Stomach (tissue), 9 donors: Measurements from ENCODE around the gene ASIC4. TPM values are rescaled to one million over a fixed set of nuclear protein-coding genes. Genes with fewer than 3 reads are reported as not detected.
A peak's percentile ranks its signal among the peaks of the same experiment; 100 is the strongest.

ENCODE experiments used
- DNase-seq, 2 donors: peaks; one replicate each; pipeline versions ENCODE4 v3.0.0 to v3.0.0-alpha.2; 2013 to 2019
- H3K27ac ChIP-seq, 5 donors: fragments of 200-600 bp in 4 of 5; sonication (generic) in 4 of 5; one replicate each; pipeline ENCODE4 v1.5.1; 2013 to 2019; ENCODE audit warnings: mild to moderate bottlenecking in 1 of 5, moderate library complexity in 1 of 5
- H3K27me3 ChIP-seq, 3 donors: fragments of 200-600 bp; sonication (generic); one replicate each; pipeline ENCODE4 v1.5.1; 2017 to 2019; ENCODE audit warnings: mixed run types in 1 of 3
- H3K36me3 ChIP-seq, 4 donors: fragments of 200-600 bp; sonication (generic); 1 replicate in 3 of 4; 2 replicates in 1 of 4; pipeline ENCODE4 v1.5.1; 2016 to 2019
- H3K4me1 ChIP-seq, 4 donors: fragments of 200-600 bp; sonication (generic); one replicate each; pipeline ENCODE4 v1.5.1; 2016 to 2019
- H3K4me3 ChIP-seq, 4 donors: fragments of 200-600 bp; sonication (generic) in 3 of 4; one replicate each; pipeline ENCODE4 v1.5.1; 2016 to 2019; ENCODE audit warnings: mild to moderate bottlenecking in 1 of 4
- H3K9me3 ChIP-seq, 4 donors: fragments of 200-600 bp; sonication (generic); one replicate each; pipeline ENCODE4 v1.5.1; 2016 to 2019
- EP300 ChIP-seq: sonication (generic); formaldehyde crosslinking; IDR thresholded peaks from one replicate; pipeline ENCODE4 v1.6.1; 2017; ENCODE audit warnings: antibody characterized with exemption
- POLR2A ChIP-seq, 4 donors: fragments of 450-650 bp; IDR thresholded peaks; one replicate each; pipeline ENCODE4 v1.6.1; 2016; ENCODE audit warnings: antibody characterized with exemption in 4 of 4, control low read depth in 2 of 4, mild to moderate bottlenecking in 1 of 4, moderate library complexity in 1 of 4
- POLR2AphosphoS5 ChIP-seq, 3 donors: sonication (generic); formaldehyde crosslinking; IDR thresholded peaks; one replicate each; pipeline ENCODE4 v1.6.1; 2016; ENCODE audit warnings: antibody characterized with exemption in 3 of 3
- WGBS, 5 donors: extraction: QIAGEN DNeasy Blood & Tissue Kit in 3 of 5; methylation state at CpG; one replicate each; pipeline versions ENCODE4 v1.1.5 to v1.1.7; 2013 to 2018; 5-methylcytosine and 5-hydroxymethylcytosine counted together
- intact Hi-C: fragments of 100-400 bp; cut with DNase I; formaldehyde crosslinking; loops from one replicate; pipeline ENCODE4 v1.15.1; 2023; ENCODE audit warnings: low total_unique reads
- polyA plus RNA-seq, 3 donors: library from polyadenylated mRNA; stranded (reverse); fragments of 200-250 nt; gene quantifications; one replicate each; pipeline ENCODE4 v1.2.3, GENCODE V29; 2013
- total RNA-seq, 5 donors: library from RNA; depleted of rRNA; stranded (reverse); fragments of >200 nt; gene quantifications; one replicate each; pipeline versions ENCODE4 v1.1.0 to v1.2.3, GENCODE V29; 2014 to 2016
- TF ChIP-seq, protein P1 (sequence below), 7 experiments: fragments of 450-650 bp in 4 of 7; fragments of 200-600 bp in 3 of 7; sonication (generic) in 3 of 7; IDR thresholded peaks; one replicate each; pipeline ENCODE4 v1.5.1; 2016 to 2019; ENCODE audit warnings: antibody characterized with exemption in 7 of 7, control low read depth in 2 of 7, mild to moderate bottlenecking in 1 of 7
- donor health status: healthy with polysubstance abuse.
- donor health status: Bipolar disorder and iron deficiency.
- donor health status: healthy.

Gene ASIC4
- total and polyA plus RNA-seq, 8 donors, result 2.0 to 11.0 TPM; not detected in 6

DNA sequence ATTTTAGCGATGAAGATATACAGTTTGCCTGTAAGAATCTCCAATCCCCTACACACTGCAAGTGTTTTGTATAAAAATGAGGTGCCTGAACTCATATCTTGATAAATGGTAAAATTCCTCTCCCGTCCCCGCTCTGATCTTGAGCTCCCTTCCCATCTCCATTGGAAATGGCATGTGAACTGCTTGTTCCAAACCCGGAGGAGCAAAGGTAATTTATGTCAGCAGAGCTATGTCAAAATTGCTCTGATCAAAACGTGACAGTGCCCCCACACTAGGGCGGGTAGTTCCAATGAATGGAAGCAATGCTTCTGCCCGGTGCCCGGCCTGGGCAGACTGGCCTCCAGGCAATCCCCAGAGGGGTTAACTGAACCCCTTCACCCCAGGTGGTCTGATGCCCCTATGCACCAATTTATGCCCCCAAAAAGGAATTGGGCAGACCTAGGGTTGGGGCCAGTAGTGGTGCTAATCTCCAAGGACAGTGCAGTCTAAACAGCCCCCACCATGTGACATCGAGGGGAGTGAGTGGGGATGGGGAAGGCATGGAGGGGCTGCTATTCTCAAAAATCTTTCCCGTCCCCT, 19.2 kb upstream of the ASIC4 start:
- no peak overlapping the region for H3K4me3 ChIP-seq
- TF ChIP-seq POLR2A (IDR thresholded peaks at IDR 0.05), result no peak
- TF ChIP-seq, protein P1, sequence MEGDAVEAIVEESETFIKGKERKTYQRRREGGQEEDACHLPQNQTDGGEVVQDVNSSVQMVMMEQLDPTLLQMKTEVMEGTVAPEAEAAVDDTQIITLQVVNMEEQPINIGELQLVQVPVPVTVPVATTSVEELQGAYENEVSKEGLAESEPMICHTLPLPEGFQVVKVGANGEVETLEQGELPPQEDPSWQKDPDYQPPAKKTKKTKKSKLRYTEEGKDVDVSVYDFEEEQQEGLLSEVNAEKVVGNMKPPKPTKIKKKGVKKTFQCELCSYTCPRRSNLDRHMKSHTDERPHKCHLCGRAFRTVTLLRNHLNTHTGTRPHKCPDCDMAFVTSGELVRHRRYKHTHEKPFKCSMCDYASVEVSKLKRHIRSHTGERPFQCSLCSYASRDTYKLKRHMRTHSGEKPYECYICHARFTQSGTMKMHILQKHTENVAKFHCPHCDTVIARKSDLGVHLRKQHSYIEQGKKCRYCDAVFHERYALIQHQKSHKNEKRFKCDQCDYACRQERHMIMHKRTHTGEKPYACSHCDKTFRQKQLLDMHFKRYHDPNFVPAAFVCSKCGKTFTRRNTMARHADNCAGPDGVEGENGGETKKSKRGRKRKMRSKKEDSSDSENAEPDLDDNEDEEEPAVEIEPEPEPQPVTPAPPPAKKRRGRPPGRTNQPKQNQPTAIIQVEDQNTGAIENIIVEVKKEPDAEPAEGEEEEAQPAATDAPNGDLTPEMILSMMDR (IDR thresholded peaks at IDR 0.05), result no peak
- TF ChIP-seq EP300, result no peak
- no peak for TF ChIP-seq POLR2AphosphoS5 (IDR thresholded peaks at IDR 0.05)
- H3K36me3 ChIP-seq, result peaks cover 0 to 17% (median 5%) of the 10 kb centered on the region in 4 donors
- DNase-seq, result no peak
- H3K27me3 ChIP-seq, result peaks cover 0 to 60% (median 28%) of the 10 kb centered on the region in 3 donors
- H3K4me1 ChIP-seq, result peaks cover 21 to 47% (median 40%) of the 10 kb centered on the region in 4 donors
- peak overlapping the region in 3 of 5 donors; percentile 98 to 99 (median 98) for H3K27ac ChIP-seq
- 18 to 24% (median 23%) methylated on average over 10 of the region's 10 CpGs for whole genome bisulfite sequencing, 5 donors
- H3K9me3 ChIP-seq, result no peaks in the 10 kb centered on the region
- intact Hi-C loops, result loop anchor here (5.0 kb wide), 1 partner anchor 37 kb away; no protein-coding TSS in a partner anchor

DNA sequence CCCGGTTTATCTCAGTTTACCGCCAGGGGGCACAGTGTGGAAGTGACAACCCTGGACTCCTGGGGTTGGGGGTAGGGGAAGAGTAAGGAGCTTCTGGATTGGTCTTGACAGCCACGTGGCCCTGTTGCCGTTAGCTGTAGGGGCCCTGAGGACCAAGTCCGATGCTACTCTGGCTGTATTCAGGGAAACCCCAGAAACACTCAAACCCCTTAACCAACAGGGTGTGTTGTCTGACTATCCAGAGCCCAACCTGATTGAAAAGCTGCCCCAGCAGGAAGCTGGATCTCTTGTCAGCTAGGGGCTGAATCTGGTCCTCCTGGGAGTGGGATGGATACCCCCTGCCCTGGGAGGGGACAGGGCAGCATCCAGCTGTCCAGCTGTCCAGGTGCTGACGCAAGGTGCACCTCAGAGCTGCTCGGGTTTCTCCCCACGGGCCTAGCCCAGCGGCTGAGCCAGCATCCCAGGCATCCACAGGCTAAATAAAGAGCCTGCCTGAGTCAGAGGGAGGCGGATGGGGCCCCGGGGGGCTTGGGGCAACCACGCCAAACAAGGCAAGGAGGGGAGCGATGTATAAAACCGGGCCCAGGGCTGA, 18.7 kb upstream of the ASIC4 start:
- H3K9me3 ChIP-seq, result no peaks in the 10 kb centered on the region
- 10 to 30% (median 22%) methylated on average over 6 to 14 of the region's 14 CpGs for WGBS, 5 donors
- peak overlapping the region in 3 of 5 donors; percentile 98 to 99 (median 98) for H3K27ac ChIP-seq
- TF ChIP-seq, protein P1 (IDR thresholded peaks at IDR 0.05), result peak in 4 of 7 experiments; percentile 34 to 54 (median 49)
- no peak for TF ChIP-seq POLR2AphosphoS5 (IDR thresholded peaks at IDR 0.05)
- peaks cover 21 to 53% (median 46%) of the 10 kb centered on the region in 4 donors for H3K4me1 ChIP-seq
- no peak overlapping the region for H3K4me3 ChIP-seq
- peak; percentile 62 to 85 for DNase-seq
- peaks cover 0 to 60% (median 28%) of the 10 kb centered on the region in 3 donors for H3K27me3 ChIP-seq
- H3K36me3 ChIP-seq, result peaks cover 0 to 13% (median 3%) of the 10 kb centered on the region in 4 donors
- intact Hi-C loops, result no loop called here

DNA sequence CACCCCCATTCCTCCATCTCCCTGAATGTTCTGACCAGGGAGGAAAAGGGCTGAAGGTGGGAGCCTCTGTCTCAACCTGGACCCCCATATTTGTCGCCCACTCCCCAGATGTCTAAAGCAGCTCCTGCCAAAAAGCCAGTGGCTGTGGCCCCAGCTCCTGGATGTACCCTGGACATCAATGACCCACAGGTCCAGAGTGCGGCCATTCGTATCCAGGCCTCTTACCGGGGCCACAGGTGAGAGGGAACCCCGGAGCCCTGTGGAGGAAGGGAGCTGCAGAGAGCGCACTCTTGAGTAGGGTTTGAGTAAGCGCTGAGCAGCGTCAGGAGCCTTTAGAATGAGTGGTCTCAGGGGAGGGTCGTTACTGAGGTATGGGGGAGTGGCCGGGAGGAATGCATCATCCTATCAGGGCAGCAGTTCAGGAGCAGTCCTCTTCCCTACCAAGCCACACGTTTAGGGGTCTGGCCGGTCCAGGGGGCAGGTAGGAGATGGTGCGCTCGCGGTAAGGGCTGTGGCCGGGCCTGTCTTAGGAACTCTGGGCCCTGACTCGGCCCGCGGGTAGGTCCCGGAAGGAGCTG, 17.9 kb upstream of the ASIC4 start:
- Histone ChIP-seq H3K4me3 (peak overlapping the region in 3 of 4 donors; percentile 67 to 72 (median 69)), H3K27me3 (peaks cover 0 to 60% (median 28%) of the 10 kb centered on the region in 3 donors)
- 26 to 39% (median 28%) methylated on average over 15 to 20 of the region's 20 CpGs for WGBS, 5 donors

More for the DNA sequence above, 17.9 kb upstream of the ASIC4 start:
- DNase-seq, result no peak
- peak overlapping the region in 4 of 5 donors; percentile 98 to 99 (median 98) for H3K27ac ChIP-seq
- no peaks in the 10 kb centered on the region for H3K9me3 ChIP-seq
- TF ChIP-seq POLR2A (IDR thresholded peaks at IDR 0.05), result no peak
- TF ChIP-seq, protein P1 (IDR thresholded peaks at IDR 0.05), result no peak
- TF ChIP-seq EP300, result no peak
- no peak for TF ChIP-seq POLR2AphosphoS5 (IDR thresholded peaks at IDR 0.05)
- peaks cover 21 to 57% (median 47%) of the 10 kb centered on the region in 4 donors for H3K4me1 ChIP-seq
- intact Hi-C loops, result no loop called here
- H3K36me3 ChIP-seq, result peaks cover 0 to 10% (median 2%) of the 10 kb centered on the region in 4 donors
